Measurements from ENCODE around the gene SMCHD1.
"Not testable (repeated sequence)": the region's sequence is repeated elsewhere in the genome, so short reads cannot be mapped to it uniquely, and the experiment has no call there.

Gene SMCHD1

GRCh38 chr18:2716394-2717326, 61.1 kb downstream of the SMCHD1 start:
- peak; percentile 60 for DNase-seq (ENCODE audit: low spot score)

DNA sequence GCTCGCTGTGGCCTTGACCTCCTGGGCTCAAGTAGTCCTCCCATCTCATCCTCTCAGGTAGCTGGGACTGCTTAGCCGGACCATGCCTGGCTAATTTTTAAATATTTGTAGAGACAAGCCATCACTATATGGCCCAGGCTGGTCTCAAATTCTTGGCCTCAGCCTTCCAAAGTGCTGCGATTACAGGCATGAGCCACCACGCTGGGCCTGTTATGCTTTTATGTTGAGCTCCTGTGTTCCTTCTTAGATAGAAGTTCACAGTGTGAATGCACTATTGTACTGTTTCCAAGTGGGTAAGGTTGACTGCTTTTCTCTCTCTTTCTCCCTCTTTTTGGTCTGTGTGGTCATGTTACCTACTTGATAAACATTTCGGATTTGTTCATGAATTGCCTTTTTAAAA, 61.9 kb downstream of the SMCHD1 start:
- peak; percentile 7 for DNase-seq (ENCODE audit: low spot score)

DNA sequence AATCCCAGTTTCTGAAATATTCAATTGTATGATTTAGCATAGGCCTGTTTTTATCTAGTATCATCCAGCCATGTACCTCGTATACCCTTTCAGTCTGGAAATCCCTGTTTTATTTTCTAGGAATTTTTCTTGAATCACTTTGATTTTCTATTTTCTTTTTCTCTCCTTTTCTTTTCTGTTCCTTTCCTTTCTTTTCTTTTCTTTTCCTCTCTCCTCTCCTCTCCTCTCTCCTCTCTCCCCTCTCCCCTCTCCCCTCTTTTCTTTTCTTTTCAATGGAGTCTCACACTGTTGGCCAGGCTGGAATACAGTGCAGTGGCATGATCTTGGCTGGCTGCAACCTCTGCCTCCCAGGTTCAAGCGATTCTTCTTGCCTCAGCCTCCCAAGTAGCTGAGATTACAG, 63.5 kb downstream of the SMCHD1 start:
- no peak for DNase-seq (ENCODE audit: low spot score)

GRCh38 chr18:2723207-2723606, 67.7 kb downstream of the SMCHD1 start:
- DNase-seq (ENCODE audit: low spot score), result no peak

DNA sequence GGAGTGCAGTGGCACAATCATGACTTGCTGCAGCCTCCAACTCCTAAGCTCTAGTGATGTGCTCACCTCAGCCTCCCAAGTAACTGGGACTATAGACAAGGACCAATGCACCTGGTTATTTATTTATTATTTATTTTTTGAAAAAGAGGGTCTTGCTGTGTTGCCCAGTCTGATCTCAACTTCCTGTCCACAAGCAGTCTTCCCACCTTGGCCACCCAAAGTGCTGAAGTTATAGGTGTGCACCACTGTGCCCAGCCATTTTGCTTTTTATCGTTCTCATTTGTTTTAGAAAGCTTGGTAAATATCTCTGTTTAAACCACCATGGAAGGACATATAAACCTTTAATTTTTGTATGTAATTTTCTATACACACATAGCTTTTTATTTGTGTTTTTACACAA, 74.2 kb downstream of the SMCHD1 start:
- DNase-seq (ENCODE audit: low spot score), result no peak

DNA sequence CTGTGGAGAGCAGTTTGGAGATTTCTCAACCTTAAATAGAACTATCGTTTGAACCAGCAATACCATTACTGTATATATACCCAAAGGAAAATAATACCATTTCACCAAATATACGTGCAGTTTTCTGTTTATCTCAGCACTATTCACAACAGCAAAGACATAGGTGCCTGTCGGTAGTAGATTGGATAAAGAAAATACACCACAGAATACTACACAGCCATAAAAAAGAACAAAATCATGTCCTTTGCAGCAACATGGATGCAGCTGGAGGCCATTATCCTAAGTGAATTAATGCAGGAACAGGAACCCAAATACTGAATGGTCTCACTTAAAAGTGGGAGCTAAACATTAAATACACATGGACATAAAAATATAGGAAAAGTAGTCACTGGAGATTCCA, 81.3 kb downstream of the SMCHD1 start:
- no peak for DNase-seq (ENCODE audit: low spot score)

GRCh38 chr18:2740082-2740481, 84.6 kb downstream of the SMCHD1 start:
- DNase-seq (ENCODE audit: low spot score), result not testable (repeated sequence)

GRCh38 chr18:2746274-2746673, 90.7 kb downstream of the SMCHD1 start:
- DNase-seq (ENCODE audit: low spot score), result no peak

- DNase-seq (ENCODE audit: low spot score), result no peak
Observed at GRCh38 chr18:2758309-2758708, 102.8 kb downstream of the SMCHD1 start.

GRCh38 chr18:2774669-2775068, 119.1 kb downstream of the SMCHD1 start:
- no peak for DNase-seq (ENCODE audit: low spot score)

DNA sequence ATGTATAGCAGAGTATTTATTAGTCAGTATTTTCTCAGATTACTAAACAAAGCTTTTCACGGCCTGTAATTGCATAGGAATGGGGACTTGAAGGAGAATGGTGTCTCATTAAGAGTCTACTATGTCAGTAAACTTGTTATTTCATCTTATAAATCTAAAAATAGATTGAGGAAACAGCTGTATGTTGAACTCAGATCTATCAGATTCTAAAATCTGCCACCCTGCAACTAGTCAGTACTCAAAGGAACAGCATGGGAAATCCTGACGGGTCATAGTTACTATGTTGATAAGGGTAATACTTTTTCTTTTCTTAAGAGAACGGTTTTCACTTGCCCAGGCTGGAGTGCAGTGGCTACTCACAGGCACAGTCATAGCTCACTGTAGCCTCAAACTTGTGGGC, 121.1 kb downstream of the SMCHD1 start:
- DNase-seq (ENCODE audit: low spot score), result no peak

- DNase-seq (ENCODE audit: low spot score), result no peak
Observed at GRCh38 chr18:2777241-2777640, 121.7 kb downstream of the SMCHD1 start.

- no peak for DNase-seq (ENCODE audit: low spot score)
Observed at GRCh38 chr18:2780750-2781149, 125.2 kb downstream of the SMCHD1 start.

GRCh38 chr18:2787225-2787624, 131.7 kb downstream of the SMCHD1 start:
- DNase-seq (ENCODE audit: low spot score), result no peak

GRCh38 chr18:2792395-2792794, 136.9 kb downstream of the SMCHD1 start:
- DNase-seq (ENCODE audit: low spot score), result no peak

- DNase-seq (ENCODE audit: low spot score), result no peak
Observed at GRCh38 chr18:2794159-2794558, 138.6 kb downstream of the SMCHD1 start.

GRCh38 chr18:2797951-2798350, 142.4 kb downstream of the SMCHD1 start:
- DNase-seq (ENCODE audit: low spot score), result no peak

GRCh38 chr18:2799369-2799768, 143.8 kb downstream of the SMCHD1 start:
- DNase-seq (ENCODE audit: low spot score), result no peak

GRCh38 chr18:2805970-2806943, 150.7 kb downstream of the SMCHD1 start:
- no peak for DNase-seq (ENCODE audit: low spot score)

DNA sequence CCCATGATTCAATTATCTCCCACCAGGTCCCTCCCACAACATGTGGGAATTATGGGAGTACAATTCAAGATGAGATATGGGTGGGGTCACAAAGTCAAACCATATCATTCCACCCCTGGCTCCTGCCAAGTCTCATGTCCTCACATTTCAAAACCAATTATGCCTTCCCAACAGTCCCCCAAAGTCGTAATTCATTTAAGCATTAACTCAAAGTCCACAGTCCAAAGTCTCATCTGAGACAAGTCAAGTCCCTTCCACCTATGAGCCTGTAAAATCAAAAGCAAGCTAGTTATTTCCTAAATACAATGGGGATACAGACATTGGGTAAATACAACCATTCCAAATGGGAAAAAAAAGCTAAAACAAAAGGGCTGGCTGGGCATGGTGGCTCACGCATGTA, 153.1 kb downstream of the SMCHD1 start:
- not testable (repeated sequence) for DNase-seq (ENCODE audit: low spot score)

GRCh38 chr18:2809666-2810183, 154.2 kb downstream of the SMCHD1 start:
- DNase-seq (ENCODE audit: low spot score), result not testable (repeated sequence)

GRCh38 chr18:2811416-2811815, 155.9 kb downstream of the SMCHD1 start:
- DNase-seq (ENCODE audit: low spot score), result no peak
